ENCODE data around the gene PATL1. TPM values are rescaled to one million over a fixed set of nuclear protein-coding genes. Genes with fewer than 3 reads are reported as not detected.
"Not testable (repeated sequence)": the region's sequence is repeated elsewhere in the genome, so short reads cannot be mapped to it uniquely, and the experiment has no call there.

Gene PATL1
- total RNA-seq, 3 donors from 2014 or later = 51.3 to 56.2 (median 52.1) TPM

GRCh38 chr11:59689015-59689414, 20.2 kb upstream of the PATL1 start:
- ATAC-seq = no peak
- H3K27me3 Mint-ChIP-seq (ENCODE audit: low read depth) = peaks cover 38% of the 10 kb centered on the region

DNA sequence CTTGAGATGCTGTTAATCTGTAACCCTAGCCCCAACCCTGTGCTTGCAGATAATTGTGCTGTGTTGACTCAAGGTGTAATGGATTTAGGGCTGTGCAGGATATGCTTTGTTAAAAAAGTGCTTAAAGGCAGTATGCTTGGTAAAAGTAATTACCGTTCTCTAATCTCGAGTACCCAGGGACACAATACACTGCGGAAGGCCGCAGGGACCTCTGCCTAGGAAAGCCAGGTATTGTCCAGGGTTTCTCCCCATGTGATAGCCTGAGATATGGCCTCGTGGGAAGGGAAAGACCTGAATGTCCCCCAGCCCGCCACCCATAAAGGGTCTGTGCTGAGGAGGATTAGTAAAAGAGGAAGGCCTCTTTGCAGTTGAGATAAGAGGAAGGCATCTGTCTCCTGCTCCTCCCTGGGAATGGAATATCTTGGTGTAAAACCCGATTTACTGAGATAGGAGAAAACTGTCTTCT, 12.5 kb upstream of the PATL1 start:
- H3K36me3 Mint-ChIP-seq (ENCODE audit: insufficient read depth); H3K4me3 Mint-ChIP-seq; ATAC-seq; H3K9me3 Mint-ChIP-seq; H3K4me1 Mint-ChIP-seq (ENCODE audit: low read depth); DNase-seq: not testable (repeated sequence)
- H3K27me3 Mint-ChIP-seq (ENCODE audit: low read depth) = peaks cover 31% of the 10 kb centered on the region

More at GRCh38 chr11:59689015-59689414, 20.2 kb upstream of the PATL1 start:
- no peak for DNase-seq
- no peaks in the 10 kb centered on the region for H3K4me1 Mint-ChIP-seq (ENCODE audit: low read depth)
- H3K4me3 Mint-ChIP-seq = no peak overlapping the region
- peaks cover 17% of the 10 kb centered on the region for H3K9me3 Mint-ChIP-seq
- no peaks in the 10 kb centered on the region for H3K36me3 Mint-ChIP-seq (ENCODE audit: insufficient read depth)

DNA sequence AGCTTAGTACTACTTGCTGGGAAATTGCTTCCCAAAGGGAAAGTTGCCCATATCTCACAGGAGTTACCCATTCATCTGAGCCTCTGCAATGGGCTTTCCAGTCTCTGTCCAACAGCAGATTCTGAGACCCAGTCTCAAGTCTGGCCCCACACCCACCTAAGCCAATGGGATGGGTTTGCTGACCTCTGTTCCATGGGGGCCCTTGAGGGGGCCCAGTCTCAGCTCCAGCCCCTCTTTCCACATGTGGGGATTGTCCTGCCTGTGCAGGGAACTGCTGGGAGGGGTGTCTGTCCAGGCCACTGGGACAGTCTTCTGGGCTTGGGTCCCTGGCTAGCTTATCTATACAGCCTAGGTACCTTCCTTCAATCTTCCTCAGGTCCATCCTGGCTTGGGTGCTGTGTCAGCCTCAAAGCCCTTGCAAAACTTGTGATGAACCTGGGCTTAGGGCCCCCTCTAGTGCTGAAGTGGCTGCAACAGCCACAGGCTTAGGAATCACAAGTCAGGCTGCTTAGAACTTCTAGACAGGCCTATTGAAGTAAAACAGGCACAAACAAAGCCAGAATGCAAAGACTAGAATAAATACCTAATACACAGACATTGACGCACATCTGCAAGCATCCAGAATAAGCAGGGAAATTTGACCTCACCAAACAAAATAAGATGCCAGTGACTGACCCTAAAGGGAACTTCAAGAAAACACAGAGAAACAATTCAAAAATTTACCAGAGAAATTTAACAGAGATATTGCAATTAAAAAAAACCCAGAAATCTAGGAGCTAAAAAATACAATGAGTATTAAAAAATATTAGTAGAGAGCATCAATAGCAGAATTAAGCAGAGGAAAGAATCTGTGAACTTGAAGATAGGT, 11.7 kb upstream of the PATL1 start:
- H3K27me3 Mint-ChIP-seq (ENCODE audit: low read depth) = peaks cover 25% of the 10 kb centered on the region

DNA sequence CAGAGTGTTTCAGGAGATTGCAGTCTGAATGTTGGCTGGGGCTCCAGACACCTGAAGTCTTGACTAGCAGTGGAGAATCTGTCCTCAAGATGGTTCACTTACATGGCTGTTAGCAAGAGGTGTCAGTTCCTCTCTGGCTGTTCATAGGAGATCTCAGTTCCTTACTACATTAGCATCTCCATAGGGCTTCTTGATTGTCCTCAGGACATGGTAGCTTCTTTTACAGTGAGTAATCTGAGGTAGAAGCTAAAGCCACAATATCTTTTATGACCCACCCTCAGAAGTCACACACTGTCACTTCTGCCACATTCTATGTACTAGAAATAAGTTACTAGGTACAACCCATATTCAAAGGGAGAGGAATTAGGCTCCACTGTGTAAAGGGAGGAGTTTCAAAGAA, 10.5 kb upstream of the PATL1 start:
- peaks cover 18% of the 10 kb centered on the region for H3K27me3 Mint-ChIP-seq (ENCODE audit: low read depth)
- no peaks in the 10 kb centered on the region for H3K9me3 Mint-ChIP-seq
- ATAC-seq = no peak
- no peaks in the 10 kb centered on the region for H3K4me1 Mint-ChIP-seq (ENCODE audit: low read depth)
- no peak overlapping the region for H3K4me3 Mint-ChIP-seq
- no peaks in the 10 kb centered on the region for H3K36me3 Mint-ChIP-seq (ENCODE audit: insufficient read depth)
- no peak for DNase-seq

More for the DNA sequence above, 11.7 kb upstream of the PATL1 start:
- Mint-ChIP-seq H3K36me3 (ENCODE audit: insufficient read depth) (no peaks in the 10 kb centered on the region), H3K4me3 (no peak overlapping the region), H3K9me3 (no peaks in the 10 kb centered on the region), H3K4me1 (ENCODE audit: low read depth) (no peaks in the 10 kb centered on the region)
- peak; percentile 79 to 86 for ATAC-seq
- DNase-seq = peak; percentile 44

DNA sequence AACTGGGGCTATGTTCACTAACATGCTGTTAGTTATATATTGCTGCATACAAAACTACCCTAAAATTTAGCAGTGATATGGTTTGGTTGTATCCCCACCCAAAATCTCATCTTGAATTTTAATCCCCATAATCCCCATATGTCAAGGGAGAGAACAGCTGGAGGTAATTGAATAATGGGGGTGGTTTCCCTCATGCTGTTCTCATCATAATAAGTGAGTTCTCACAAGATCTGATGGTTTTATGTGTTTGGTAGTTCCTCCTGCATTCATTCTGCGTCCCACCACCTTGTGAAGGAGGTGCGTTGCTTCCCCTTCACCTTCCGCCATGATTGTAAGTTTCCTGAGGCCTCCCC, 10.0 kb upstream of the PATL1 start:
- ATAC-seq = no peak
- Mint-ChIP-seq H3K9me3 (no peaks in the 10 kb centered on the region), H3K27me3 (ENCODE audit: low read depth) (peaks cover 13% of the 10 kb centered on the region), H3K4me3 (no peak overlapping the region), H3K36me3 (ENCODE audit: insufficient read depth) (no peaks in the 10 kb centered on the region), H3K4me1 (ENCODE audit: low read depth) (no peaks in the 10 kb centered on the region)
- DNase-seq = no peak

DNA sequence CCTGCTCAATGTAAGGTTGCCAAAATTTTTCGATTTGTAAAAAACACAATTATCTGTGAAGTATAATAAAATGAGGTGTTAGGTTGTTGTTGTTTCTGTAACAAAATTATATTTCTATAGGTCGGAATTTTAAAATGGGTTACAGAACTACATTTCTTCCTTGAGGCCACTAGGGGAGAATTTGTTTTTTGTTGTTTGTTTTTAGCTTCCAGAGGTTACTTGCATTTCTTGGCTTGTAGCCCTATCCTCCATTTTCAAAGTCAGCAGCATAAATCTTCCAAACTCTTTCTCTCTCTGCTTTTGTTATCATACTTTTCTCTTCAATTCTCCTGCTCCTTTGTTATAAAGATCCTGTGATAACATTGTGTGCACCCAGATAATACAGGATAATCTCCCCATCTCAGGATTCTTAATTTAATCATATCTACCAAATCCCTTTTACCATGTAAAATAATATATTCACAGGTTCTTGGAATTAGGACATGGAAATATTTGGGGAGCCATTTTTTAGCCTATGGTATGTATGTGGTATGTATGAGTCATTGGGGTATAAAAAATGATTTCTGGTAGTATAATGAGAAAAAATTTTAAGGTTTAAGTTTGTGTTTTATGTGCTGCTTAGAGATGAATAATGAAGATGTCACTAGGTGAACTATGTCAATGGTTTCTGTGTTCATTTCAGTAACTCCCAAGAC, 9.4 kb upstream of the PATL1 start:
- ATAC-seq (no peak), DNase-seq (no peak)
- Mint-ChIP-seq H3K4me1 (ENCODE audit: low read depth) (no peaks in the 10 kb centered on the region), H3K9me3 (no peaks in the 10 kb centered on the region), H3K4me3 (no peak overlapping the region), H3K27me3 (ENCODE audit: low read depth) (peaks cover 10% of the 10 kb centered on the region), H3K36me3 (ENCODE audit: insufficient read depth) (no peaks in the 10 kb centered on the region)

DNA sequence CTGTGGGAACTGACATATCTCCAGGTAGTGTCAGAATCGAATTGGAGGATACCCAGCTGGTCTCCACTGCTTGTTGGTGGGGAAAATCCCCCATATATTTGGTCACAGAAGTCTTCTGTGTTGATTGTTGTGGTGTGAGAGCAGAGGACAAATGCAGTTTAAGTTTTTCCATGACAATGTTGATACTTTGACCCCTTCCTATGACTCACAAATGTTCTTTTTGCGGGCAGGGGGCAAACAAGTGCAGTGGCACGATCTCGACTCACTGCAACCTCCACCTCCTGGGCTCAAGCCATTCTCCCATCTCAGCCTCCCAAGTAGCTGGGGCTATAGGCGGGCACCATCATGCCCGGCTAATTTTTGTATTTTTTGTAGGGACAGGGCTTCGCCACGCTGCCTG, 7.4 kb upstream of the PATL1 start:
- no peaks in the 10 kb centered on the region for H3K9me3 Mint-ChIP-seq
- no peak for DNase-seq
- no peak overlapping the region for H3K4me3 Mint-ChIP-seq
- peaks cover 3% of the 10 kb centered on the region for H3K27me3 Mint-ChIP-seq (ENCODE audit: low read depth)
- no peaks in the 10 kb centered on the region for H3K4me1 Mint-ChIP-seq (ENCODE audit: low read depth)
- ATAC-seq = no peak
- H3K36me3 Mint-ChIP-seq (ENCODE audit: insufficient read depth) = no peaks in the 10 kb centered on the region

DNA sequence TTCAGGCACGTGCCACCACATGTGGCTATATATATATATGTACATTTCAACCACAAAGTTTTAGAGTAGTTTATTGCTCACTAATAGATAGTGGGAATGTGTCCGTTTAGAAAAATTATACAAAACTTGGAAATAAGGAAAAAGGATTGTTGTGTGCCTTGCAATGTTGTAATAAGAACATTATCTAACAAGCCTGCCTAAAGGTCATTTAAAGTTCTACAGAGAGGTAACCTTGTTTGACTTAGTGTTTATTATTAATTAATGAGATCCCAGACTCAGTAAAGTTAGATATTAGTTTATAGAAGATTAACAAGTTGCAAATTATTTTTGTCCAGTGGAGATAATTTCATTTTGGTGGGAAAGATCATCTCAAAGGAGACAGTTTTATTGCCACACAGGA, 5.5 kb upstream of the PATL1 start:
- DNase-seq (no peak), ATAC-seq (no peak)
- Mint-ChIP-seq H3K4me1 (ENCODE audit: low read depth) (peaks cover 8% of the 10 kb centered on the region), H3K9me3 (no peaks in the 10 kb centered on the region), H3K27me3 (ENCODE audit: low read depth) (no peaks in the 10 kb centered on the region), H3K36me3 (ENCODE audit: insufficient read depth) (no peaks in the 10 kb centered on the region), H3K4me3 (no peak overlapping the region)

DNA sequence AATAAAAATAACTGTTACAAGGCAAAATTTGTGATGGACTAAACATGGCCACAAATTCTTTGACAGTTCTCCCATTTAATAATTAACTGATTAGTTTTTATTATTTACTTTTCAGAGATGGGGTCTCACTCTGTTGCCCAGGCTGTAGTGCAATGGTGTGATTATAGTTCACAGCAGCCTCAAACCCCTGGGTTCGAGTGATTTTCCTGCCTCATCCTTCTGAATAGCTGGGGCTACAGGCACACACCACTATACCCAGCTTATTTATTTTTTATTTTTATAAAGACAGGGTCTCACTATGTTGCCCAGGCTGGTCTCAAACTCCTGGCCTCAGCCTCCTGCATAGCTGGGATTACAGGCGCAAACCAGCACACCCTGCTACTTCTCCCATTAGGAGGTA, 4.5 kb upstream of the PATL1 start:
- peaks cover 10% of the 10 kb centered on the region for H3K4me1 Mint-ChIP-seq (ENCODE audit: low read depth)
- H3K27me3 Mint-ChIP-seq (ENCODE audit: low read depth) = no peaks in the 10 kb centered on the region
- ATAC-seq (no peak), DNase-seq (no peak)
- no peaks in the 10 kb centered on the region for H3K9me3 Mint-ChIP-seq
- no peaks in the 10 kb centered on the region for H3K36me3 Mint-ChIP-seq (ENCODE audit: insufficient read depth)
- H3K4me3 Mint-ChIP-seq = no peak overlapping the region

DNA sequence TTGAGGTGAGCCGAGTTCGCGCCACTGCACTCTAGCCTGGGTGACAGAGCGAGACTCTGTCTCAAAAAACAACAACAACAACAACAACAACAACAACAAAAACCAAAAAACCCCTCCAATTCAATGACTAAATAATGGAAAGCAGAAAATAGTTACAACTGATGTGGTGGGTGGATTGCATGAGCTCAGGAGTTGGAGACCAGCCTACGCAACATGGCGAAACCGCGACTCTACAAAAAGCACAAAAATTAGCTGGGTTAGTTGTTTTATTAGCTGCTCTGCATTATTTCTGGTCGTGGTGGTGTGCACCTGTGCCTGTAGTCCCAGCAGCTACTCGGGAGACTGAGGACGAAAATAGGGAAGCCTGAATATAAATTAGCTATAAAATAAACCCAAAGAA, 2.6 kb upstream of the PATL1 start:
- peaks cover 5% of the 10 kb centered on the region for H3K36me3 Mint-ChIP-seq (ENCODE audit: insufficient read depth)
- no peak for ATAC-seq
- H3K9me3 Mint-ChIP-seq = no peaks in the 10 kb centered on the region
- H3K4me3 Mint-ChIP-seq = no peak overlapping the region
- DNase-seq = no peak
- peaks cover 26% of the 10 kb centered on the region for H3K4me1 Mint-ChIP-seq (ENCODE audit: low read depth)
- no peaks in the 10 kb centered on the region for H3K27me3 Mint-ChIP-seq (ENCODE audit: low read depth)

DNA sequence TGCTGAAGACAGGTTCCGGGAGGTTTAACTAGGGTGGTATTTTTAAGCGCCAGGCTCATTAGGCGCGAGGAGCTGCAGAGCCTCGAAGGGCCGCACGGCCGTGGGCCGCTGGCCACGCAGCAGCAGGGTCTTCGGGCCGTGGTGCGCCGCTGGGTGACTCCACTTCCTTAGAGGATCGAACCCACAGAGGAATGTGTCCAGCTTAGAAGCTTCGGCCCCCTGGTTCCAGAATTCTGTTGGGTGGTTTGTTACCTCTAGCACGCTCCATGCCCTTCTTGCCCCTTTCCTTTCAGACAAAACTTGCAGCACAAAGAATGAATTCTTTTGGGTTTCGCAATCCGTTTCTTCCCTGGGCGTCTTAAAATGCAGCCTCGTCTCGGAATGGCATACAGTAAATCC, 773 bp upstream of the PATL1 start:
- H3K4me3 Mint-ChIP-seq = peak overlapping the region; percentile 92
- no peaks in the 10 kb centered on the region for H3K9me3 Mint-ChIP-seq
- DNase-seq (no peak), ATAC-seq (no peak)
- peaks cover 9% of the 10 kb centered on the region for H3K36me3 Mint-ChIP-seq (ENCODE audit: insufficient read depth)
- no peaks in the 10 kb centered on the region for H3K27me3 Mint-ChIP-seq (ENCODE audit: low read depth)
- H3K4me1 Mint-ChIP-seq (ENCODE audit: low read depth) = peaks cover 34% of the 10 kb centered on the region

DNA sequence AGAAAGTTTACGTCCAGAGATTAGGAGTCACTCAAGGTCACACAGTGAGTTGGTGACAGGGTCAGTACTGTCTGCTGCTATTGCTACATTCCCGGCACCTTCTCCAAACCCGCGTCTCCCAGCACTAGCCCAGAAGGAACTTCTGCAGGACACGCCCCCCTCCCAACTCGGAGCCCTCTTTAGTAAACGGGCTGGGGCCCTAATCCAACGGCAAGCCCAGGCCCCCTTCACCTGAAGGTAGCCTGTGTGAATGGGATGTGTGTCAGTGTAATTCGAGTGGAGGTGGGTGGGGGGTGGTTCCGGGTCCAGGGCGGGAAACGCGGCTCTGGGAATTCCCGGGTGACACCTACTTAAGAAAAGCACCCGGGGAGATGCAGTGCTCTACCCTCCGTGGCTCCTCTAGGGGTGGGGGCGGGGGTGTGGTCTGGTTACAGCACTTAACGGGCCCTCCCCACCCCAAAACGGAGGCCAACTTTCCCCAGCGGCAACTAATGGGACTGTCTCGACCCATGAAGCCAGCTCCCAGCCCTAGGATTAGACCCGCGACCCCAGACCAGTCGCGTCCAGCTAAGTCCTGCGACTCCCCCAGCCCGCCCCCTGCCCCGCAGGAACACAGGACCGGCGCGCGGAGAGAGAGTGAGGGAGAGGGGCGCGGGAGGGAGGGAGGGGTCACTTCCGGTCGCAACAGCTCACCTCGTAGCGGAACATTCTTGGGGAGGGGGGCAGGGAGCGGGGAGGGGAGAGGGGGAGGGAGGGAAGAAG, 468 bp downstream of the PATL1 start:
- DNase-seq (peak; percentile 79), ATAC-seq (peak; percentile 62 to 63)
- Mint-ChIP-seq H3K36me3 (ENCODE audit: insufficient read depth) (peaks cover 10% of the 10 kb centered on the region), H3K4me1 (ENCODE audit: low read depth) (peaks cover 38% of the 10 kb centered on the region), H3K9me3 (no peaks in the 10 kb centered on the region), H3K4me3 (peak overlapping the region; percentile 92), H3K27me3 (ENCODE audit: low read depth) (no peaks in the 10 kb centered on the region)

GRCh38 chr11:59667812-59668187, 1.0 kb downstream of the PATL1 start:
- no peaks in the 10 kb centered on the region for H3K9me3 Mint-ChIP-seq
- H3K4me1 Mint-ChIP-seq (ENCODE audit: low read depth) = peaks cover 40% of the 10 kb centered on the region
- H3K27me3 Mint-ChIP-seq (ENCODE audit: low read depth) = no peaks in the 10 kb centered on the region

DNA sequence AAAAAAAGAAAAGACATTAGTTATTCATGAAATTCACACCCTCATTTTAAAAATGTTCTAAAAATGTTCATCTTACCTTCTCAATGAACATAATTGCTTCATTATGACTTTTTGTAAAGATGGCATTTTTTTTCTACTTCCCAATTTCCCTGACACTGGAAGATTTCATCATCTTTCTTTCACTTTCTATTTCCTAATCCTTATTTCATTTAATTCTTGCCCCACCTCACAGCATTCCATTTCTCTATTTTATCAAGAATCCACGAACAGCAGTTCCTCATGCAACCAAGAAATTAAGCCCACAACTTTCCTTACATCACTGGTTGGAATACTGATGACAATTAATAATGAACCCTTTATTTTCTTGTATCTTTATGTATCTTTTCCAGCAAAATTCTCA, 1.9 kb downstream of the PATL1 start:
- Mint-ChIP-seq H3K4me1 (ENCODE audit: low read depth) (peaks cover 40% of the 10 kb centered on the region), H3K9me3 (no peaks in the 10 kb centered on the region), H3K4me3 (peak overlapping the region; percentile 92), H3K27me3 (ENCODE audit: low read depth) (no peaks in the 10 kb centered on the region), H3K36me3 (ENCODE audit: insufficient read depth) (peaks cover 15% of the 10 kb centered on the region)
- ATAC-seq = no peak
- no peak for DNase-seq

More at GRCh38 chr11:59667812-59668187, 1.0 kb downstream of the PATL1 start:
- DNase-seq (no peak), ATAC-seq (no peak)
- Mint-ChIP-seq H3K36me3 (ENCODE audit: insufficient read depth) (peaks cover 15% of the 10 kb centered on the region), H3K4me3 (peak overlapping the region; percentile 92)

Measured in activated T-cell treated with anti-CD3 and anti-CD28 coated beads, Interleukin-2, amount 50 U/mL, for 4 hours (primary cell).